ENCODE results near the gene TSPEAR. TPM values are rescaled to one million over a fixed set of nuclear protein-coding genes. Genes with fewer than 3 reads are reported as not detected.

The TSPEAR gene
- total RNA-seq, 1 experiment from 2014 or later = not detected

DNA sequence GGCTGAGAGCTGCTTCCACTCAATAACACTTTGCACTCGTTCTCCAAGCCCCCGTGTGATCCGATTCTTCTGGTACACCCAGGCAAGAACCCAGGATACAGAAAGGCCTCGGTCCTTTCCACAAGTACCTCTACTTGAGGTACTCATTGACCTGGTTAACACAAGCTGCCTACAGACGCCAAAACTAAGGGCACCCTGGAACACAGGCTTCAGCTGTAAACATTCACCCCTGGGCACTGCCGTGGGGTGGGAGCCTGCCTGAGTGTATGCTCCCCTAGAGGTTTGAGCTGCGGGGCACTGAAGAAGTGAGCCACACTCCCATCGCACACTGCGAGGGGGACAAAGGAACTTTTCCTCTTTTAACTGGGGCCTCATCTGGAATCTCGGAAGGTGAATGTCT, 225.6 kb downstream of the TSPEAR start:
- no peaks in the 10 kb centered on the region for H3K4me1 ChIP-seq (ENCODE audit: control insufficient read depth, insufficient read depth, low read length)
- H3K27ac ChIP-seq (ENCODE audit: low read length) = peak overlapping the region; percentile 83
- no peaks in the 10 kb centered on the region for H3K27me3 ChIP-seq (ENCODE audit: control insufficient read depth, insufficient read depth, low read length)
- no peaks in the 10 kb centered on the region for H3K36me3 ChIP-seq (ENCODE audit: control insufficient read depth, insufficient read depth, low read length)
- POLR2A ChIA-PET = no interaction called here
- peak; percentile 55 for ATAC-seq
- no peaks in the 10 kb centered on the region for H3K9me3 ChIP-seq (ENCODE audit: control insufficient read depth, insufficient read depth, low read depth, low read length)
- intact Hi-C loops (cut with micrococcal nuclease; ENCODE audit: unreplicated experiment) = no loop called here
- peak overlapping the region; percentile 66 to 78 for H3K4me3 ChIP-seq (ENCODE audit: low read depth in 2 of 2, low read length in 2 of 2)
- in situ Hi-C loops (cut with HindIII; ENCODE audit: low pct_unique_long_range_greater_than_20kb, low sequenced_read_pairs) = no loop called here
- no peak for TF ChIP-seq SIN3A (IDR thresholded peaks at IDR 0.05; ENCODE audit: borderline replicate concordance, insufficient read depth, low read depth, low read length)
- peak; percentile 9; the same call in 1 of the 2 replicates for TF ChIP-seq TCF7L2 (IDR thresholded peaks at IDR 0.05; ENCODE audit: low read depth, low read length)
- CTCF ChIA-PET = interaction anchor here (0.5 to 0.6 kb wide), 3 partner anchors 40 to 256 kb away, joined by 3 read pairs; no protein-coding TSS in a partner anchor
- BruUV-seq (replicated peaks) = TSS peak; percentile 75
- DNase-seq (ENCODE audit: low read depth, low spot score) = no peak

- POLR2A ChIA-PET = no interaction called here
- DNase-seq (ENCODE audit: low read depth, low spot score) (peak; percentile 55), ATAC-seq (peak; percentile 94)
- in situ Hi-C loops (cut with HindIII; ENCODE audit: low pct_unique_long_range_greater_than_20kb, low sequenced_read_pairs) (no loop called here), intact Hi-C loops (cut with micrococcal nuclease; ENCODE audit: unreplicated experiment) (no loop called here)
- BruUV-seq (replicated peaks) = no TSS peak
- peak overlapping the region; percentile 66 to 78 for H3K4me3 ChIP-seq (ENCODE audit: low read depth in 2 of 2, low read length in 2 of 2)
- peak overlapping the region; percentile 83 for H3K27ac ChIP-seq (ENCODE audit: low read length)
- TF ChIP-seq TCF7L2 (IDR thresholded peaks at IDR 0.05; ENCODE audit: low read depth, low read length) (peak; percentile 43; the same call in 1 of the 2 replicates), POLR2AphosphoS5 (IDR thresholded peaks at IDR 0.05; ENCODE audit: low read depth, low read length) (peak; percentile 84), SIN3A (IDR thresholded peaks at IDR 0.05; ENCODE audit: borderline replicate concordance, insufficient read depth, low read depth, low read length) (no peak), REST (IDR thresholded peaks at IDR 0.05; ENCODE audit: insufficient read depth in 1 of 2, low read depth in 2 of 2, low read length in 1 of 2) (no peak; a peak in 1 of 4 replicates)
- TF ChIP-seq, protein P1, sequence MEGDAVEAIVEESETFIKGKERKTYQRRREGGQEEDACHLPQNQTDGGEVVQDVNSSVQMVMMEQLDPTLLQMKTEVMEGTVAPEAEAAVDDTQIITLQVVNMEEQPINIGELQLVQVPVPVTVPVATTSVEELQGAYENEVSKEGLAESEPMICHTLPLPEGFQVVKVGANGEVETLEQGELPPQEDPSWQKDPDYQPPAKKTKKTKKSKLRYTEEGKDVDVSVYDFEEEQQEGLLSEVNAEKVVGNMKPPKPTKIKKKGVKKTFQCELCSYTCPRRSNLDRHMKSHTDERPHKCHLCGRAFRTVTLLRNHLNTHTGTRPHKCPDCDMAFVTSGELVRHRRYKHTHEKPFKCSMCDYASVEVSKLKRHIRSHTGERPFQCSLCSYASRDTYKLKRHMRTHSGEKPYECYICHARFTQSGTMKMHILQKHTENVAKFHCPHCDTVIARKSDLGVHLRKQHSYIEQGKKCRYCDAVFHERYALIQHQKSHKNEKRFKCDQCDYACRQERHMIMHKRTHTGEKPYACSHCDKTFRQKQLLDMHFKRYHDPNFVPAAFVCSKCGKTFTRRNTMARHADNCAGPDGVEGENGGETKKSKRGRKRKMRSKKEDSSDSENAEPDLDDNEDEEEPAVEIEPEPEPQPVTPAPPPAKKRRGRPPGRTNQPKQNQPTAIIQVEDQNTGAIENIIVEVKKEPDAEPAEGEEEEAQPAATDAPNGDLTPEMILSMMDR (IDR thresholded peaks at IDR 0.05) = peak; percentile 74
- H3K36me3 ChIP-seq (ENCODE audit: control insufficient read depth, insufficient read depth, low read length) = no peaks in the 10 kb centered on the region
- CTCF ChIA-PET = interaction anchor here (0.5 to 0.6 kb wide), 2 partner anchors 64 to 256 kb away, joined by 3 read pairs; no protein-coding TSS in a partner anchor
- no peaks in the 10 kb centered on the region for H3K4me1 ChIP-seq (ENCODE audit: control insufficient read depth, insufficient read depth, low read length)
- no peaks in the 10 kb centered on the region for H3K27me3 ChIP-seq (ENCODE audit: control insufficient read depth, insufficient read depth, low read length)
- H3K9me3 ChIP-seq (ENCODE audit: control insufficient read depth, insufficient read depth, low read depth, low read length) = no peaks in the 10 kb centered on the region
Observed at GRCh38 chr21:44485254-44485793, 226.0 kb downstream of the TSPEAR start.
